ENCODE measurements around the gene SPOCK2. TPM values are rescaled to one million over a fixed set of nuclear protein-coding genes. Genes with fewer than 3 reads are reported as not detected.

Gene SPOCK2
- total and polyA plus RNA-seq, 9 donors: 1.4 to 77.7 (median 8.7) TPM

GRCh38 chr10:72015841-72016240 lies 72.5 kb downstream of the SPOCK2 start:
- no peak for TF ChIP-seq POLR2A (IDR thresholded peaks at IDR 0.05)
- no peak for TF ChIP-seq EP300 (IDR thresholded peaks at IDR 0.05)
- TF ChIP-seq, protein P1, sequence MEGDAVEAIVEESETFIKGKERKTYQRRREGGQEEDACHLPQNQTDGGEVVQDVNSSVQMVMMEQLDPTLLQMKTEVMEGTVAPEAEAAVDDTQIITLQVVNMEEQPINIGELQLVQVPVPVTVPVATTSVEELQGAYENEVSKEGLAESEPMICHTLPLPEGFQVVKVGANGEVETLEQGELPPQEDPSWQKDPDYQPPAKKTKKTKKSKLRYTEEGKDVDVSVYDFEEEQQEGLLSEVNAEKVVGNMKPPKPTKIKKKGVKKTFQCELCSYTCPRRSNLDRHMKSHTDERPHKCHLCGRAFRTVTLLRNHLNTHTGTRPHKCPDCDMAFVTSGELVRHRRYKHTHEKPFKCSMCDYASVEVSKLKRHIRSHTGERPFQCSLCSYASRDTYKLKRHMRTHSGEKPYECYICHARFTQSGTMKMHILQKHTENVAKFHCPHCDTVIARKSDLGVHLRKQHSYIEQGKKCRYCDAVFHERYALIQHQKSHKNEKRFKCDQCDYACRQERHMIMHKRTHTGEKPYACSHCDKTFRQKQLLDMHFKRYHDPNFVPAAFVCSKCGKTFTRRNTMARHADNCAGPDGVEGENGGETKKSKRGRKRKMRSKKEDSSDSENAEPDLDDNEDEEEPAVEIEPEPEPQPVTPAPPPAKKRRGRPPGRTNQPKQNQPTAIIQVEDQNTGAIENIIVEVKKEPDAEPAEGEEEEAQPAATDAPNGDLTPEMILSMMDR (IDR thresholded peaks at IDR 0.05): no peak
- Histone ChIP-seq H3K4me1 (ENCODE audit: insufficient read depth) (peaks cover 35% of the 10 kb centered on the region), H3K9me3 (no peaks in the 10 kb centered on the region), H3K27me3 (no peaks in the 10 kb centered on the region), H3K4me3 (no peak overlapping the region), H3K27ac (no peak overlapping the region), H3K36me3 (no peaks in the 10 kb centered on the region)
- 63 to 84% (median 80%) methylated on average over 8 of the region's 8 CpGs for WGBS, 3 donors
- intact Hi-C loops (cut with DNase I): no loop called here
- no peak for DNase-seq

DNA sequence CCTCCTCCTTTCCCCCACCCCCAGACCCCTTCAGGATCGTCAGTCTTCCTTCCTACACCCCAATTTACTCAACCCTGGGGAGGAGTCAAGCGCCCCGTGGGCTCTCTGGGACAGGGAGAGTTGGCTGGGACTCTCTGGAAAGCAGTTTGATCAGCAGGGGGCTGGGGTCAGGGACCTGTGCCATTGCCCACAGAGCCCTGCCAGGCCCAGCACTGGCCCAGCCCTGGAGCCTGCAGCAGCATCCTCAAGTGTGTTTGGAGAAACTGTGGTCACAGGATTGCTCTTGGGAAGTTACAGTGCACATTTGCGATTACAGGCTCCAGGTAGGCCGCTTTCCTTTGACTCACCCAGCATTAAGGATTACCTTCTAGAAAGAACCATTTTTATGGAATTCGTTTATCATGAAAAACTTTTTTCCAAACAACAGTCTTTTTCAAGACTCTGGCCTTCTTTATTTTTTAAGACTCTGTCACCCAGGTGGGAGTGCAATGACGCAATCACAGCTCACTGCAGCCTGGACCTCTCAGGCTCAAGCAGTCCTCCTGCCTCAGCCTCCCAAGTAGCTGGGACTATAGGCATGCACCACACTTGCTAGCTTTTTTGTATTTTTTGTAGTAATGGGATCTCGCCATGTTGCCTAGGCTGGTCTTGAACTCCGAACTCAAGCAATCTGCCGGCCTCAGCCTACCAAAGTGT lies 73.4 kb downstream of the SPOCK2 start:
- intact Hi-C loops (cut with DNase I): no loop called here

GRCh38 chr10:72014197-72014596 lies 74.2 kb downstream of the SPOCK2 start:
- H3K4me3 ChIP-seq: no peak overlapping the region

More for the DNA sequence above, 73.4 kb downstream of the SPOCK2 start:
- peaks cover 43% of the 10 kb centered on the region for H3K4me1 ChIP-seq (ENCODE audit: insufficient read depth)
- H3K4me3 ChIP-seq: no peak overlapping the region
- H3K36me3 ChIP-seq: no peaks in the 10 kb centered on the region
- DNase-seq: no peak
- no peaks in the 10 kb centered on the region for H3K27me3 ChIP-seq
- TF ChIP-seq, protein P1 (IDR thresholded peaks at IDR 0.05): no peak
- TF ChIP-seq EP300 (IDR thresholded peaks at IDR 0.05) (no peak), POLR2A (IDR thresholded peaks at IDR 0.05) (no peak)
- WGBS, 3 donors: 75 to 81% (median 78%) methylated on average over 10 of the region's 10 CpGs
- H3K9me3 ChIP-seq: no peaks in the 10 kb centered on the region
- peak overlapping the region in 1 of 2 donors; percentile 25 for H3K27ac ChIP-seq

DNA sequence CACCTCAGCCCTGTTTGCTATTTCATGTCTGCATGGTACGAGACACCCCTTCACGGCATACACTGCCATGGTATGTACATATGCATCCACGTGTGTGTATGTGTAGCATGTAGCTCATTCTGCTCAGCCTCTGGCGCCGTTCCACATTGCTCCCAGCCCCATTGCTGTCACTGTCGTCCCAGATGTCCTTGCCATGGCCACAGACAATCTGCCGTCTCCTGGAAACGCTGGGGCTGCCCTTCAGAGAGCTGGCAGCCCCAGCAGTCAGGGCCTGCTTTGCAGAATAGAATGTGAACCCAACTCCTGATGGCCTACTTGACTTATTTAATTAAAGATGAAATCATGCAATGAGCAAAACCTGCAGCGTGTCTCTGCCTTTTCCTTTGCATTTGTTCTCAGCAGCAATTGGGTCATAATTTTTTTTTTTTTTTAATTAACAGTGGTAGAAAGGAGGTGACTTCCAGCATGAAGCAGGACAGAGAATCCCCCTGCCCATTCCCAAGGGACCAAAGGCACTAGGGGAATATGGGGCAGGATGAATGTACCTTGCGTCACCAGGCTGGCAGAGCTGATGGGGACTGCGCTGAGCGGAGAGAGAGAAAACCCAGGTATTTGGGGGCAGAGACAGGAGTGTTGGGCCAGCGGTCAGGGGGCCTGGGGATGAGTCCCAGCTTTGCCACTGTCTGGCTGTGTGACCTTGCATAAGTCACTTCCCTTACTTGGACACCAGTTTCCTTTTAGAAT lies 75.0 kb downstream of the SPOCK2 start:
- Histone ChIP-seq H3K4me3 (no peak overlapping the region), H3K9me3 (no peaks in the 10 kb centered on the region), H3K27ac (peak overlapping the region in 1 of 2 donors; percentile 25), H3K36me3 (no peaks in the 10 kb centered on the region), H3K4me1 (ENCODE audit: insufficient read depth) (peaks cover 54% of the 10 kb centered on the region), H3K27me3 (no peaks in the 10 kb centered on the region)
- intact Hi-C loops (cut with DNase I): no loop called here
- DNase-seq: no peak
- TF ChIP-seq, protein P1 (IDR thresholded peaks at IDR 0.05): no peak
- no peak for TF ChIP-seq EP300 (IDR thresholded peaks at IDR 0.05)
- no peak for TF ChIP-seq POLR2A (IDR thresholded peaks at IDR 0.05)
- WGBS, 3 donors: 82 to 93% (median 90%) methylated on average over 13 of the region's 13 CpGs

More at GRCh38 chr10:72014197-72014596, 74.2 kb downstream of the SPOCK2 start:
- H3K4me1 ChIP-seq (ENCODE audit: insufficient read depth): peaks cover 46% of the 10 kb centered on the region
- H3K27ac ChIP-seq: peak overlapping the region; percentile 8 to 25
- DNase-seq: no peak
- TF ChIP-seq EP300 (IDR thresholded peaks at IDR 0.05) (no peak), POLR2A (IDR thresholded peaks at IDR 0.05) (no peak)
- TF ChIP-seq, protein P1 (IDR thresholded peaks at IDR 0.05): no peak
- intact Hi-C loops (cut with DNase I): no loop called here
- no peaks in the 10 kb centered on the region for H3K36me3 ChIP-seq
- 50 to 72% (median 71%) methylated on average over 2 of the region's 2 CpGs for WGBS, 3 donors
- no peaks in the 10 kb centered on the region for H3K27me3 ChIP-seq
- H3K9me3 ChIP-seq: no peaks in the 10 kb centered on the region
